OCI-LY3 (cell line): ENCODE data around the gene LGI4.

Experiments
- H2AFZ ChIP-seq: fragments of 200-600, 300-600 bp; shearing (Covaris generic); 2 replicates; pipeline ENCODE4 v1.6.0; 2014; ENCODE audit warnings: antibody characterized with exemption, low read depth, low read length
- H3K27ac ChIP-seq: fragments of 200-600, 300-600 bp; sonication (generic); 2 replicates; pipeline ENCODE4 v1.5.1; 2014; ENCODE audit warnings: mild to moderate bottlenecking, low read length, moderate library complexity, mixed read lengths
- H3K27me3 ChIP-seq: fragments of 200-600, 300-600 bp; sonication (generic); 2 replicates; pipeline ENCODE4 v1.6.1; 2014; ENCODE audit warnings: low read depth, low read length, mixed read lengths
- H3K36me3 ChIP-seq: fragments of 200-600, 300-600 bp; sonication (generic); replicated peaks from 2 replicates; pipeline ENCODE3; 2014; ENCODE audit warnings: low read depth, low read length, mixed read lengths
- H3K4me1 ChIP-seq: fragments of 300-600, 200-600 bp; sonication (generic); 2 replicates; pipeline ENCODE4 v1.6.1; 2014; ENCODE audit warnings: low read length, mixed read lengths
- H3K4me2 ChIP-seq: fragments of 200-600, 300-600 bp; sonication (generic); 2 replicates; pipeline ENCODE4 v1.6.1; 2014; ENCODE audit warnings: low read length, mixed read lengths
- H3K4me3 ChIP-seq: fragments of 300-600, 200-600 bp; sonication (generic); 2 replicates; pipeline ENCODE4 v1.5.1; 2014; ENCODE audit warnings: antibody characterized with exemption, mild to moderate bottlenecking, low read length, moderate library complexity
- H3K79me2 ChIP-seq: fragments of 300-600, 200-600 bp; shearing (Covaris generic); 2 replicates; pipeline ENCODE4 v1.6.1; 2014; ENCODE audit warnings: mild to moderate bottlenecking, low read length, mixed read lengths
- H3K9ac ChIP-seq: fragments of 300-600, 200-600 bp; shearing (Covaris generic); 2 replicates; pipeline ENCODE4 v1.6.0; 2014; ENCODE audit warnings: mild to moderate bottlenecking, low read length, moderate library complexity
- H3K9me3 ChIP-seq: fragments of 200-600, 300-600 bp; shearing (Covaris generic); 2 replicates; pipeline ENCODE4 v1.6.1; 2014; ENCODE audit warnings: low read length, mixed read lengths; ENCODE audit not compliant: insufficient read depth
- H4K20me1 ChIP-seq: fragments of 200-600, 300-600 bp; sonication (generic); 2 replicates; pipeline ENCODE4 v1.6.1; 2016; ENCODE audit warnings: low read length, mixed read lengths; ENCODE audit not compliant: insufficient read depth
- EZH2phosphoT487 ChIP-seq: fragments of 200-600 bp; shearing (Covaris generic); IDR thresholded peaks from 2 replicates; pipeline ENCODE4 v1.6.1; 2018; ENCODE audit warnings: antibody characterized with exemption, mixed run types, low read depth
- TF ChIP-seq, protein P1 (sequence below): fragments of 200-600, 300-600 bp; sonication (generic); IDR thresholded peaks from 2 replicates; pipeline ENCODE4 v1.5.1; 2014; ENCODE audit warnings: antibody characterized with exemption, low read length, low read depth

LGI4 gene

DNA sequence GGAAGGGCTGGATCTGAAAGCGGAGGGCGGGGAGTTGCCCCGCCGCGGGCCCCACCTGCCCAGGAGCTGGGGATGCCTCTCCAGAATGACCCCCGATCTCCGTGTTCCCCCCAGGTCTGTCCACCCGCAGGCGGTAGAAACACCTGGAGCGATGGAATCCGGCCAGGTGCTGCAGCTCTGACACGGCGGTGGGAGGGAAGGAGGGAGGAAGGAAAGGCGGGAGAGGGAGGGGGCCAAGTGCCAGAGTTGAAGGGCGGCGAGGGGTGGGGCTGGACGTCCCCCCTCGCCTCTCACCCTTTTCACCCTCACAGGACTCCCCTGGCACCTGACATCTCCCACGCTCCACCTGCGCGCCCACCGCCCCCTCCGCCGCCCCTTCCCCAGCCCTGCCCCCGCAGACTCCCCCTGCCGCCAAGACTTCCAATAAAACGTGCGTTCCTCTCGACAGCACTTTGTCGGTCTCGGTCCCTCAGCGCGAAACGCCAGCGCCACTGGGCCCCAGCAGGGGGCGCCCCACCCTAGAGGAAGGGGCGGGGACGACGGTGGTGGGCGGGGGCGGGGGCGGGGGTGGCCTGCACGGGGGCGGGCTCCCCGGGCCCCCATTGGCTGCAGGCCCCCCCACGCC lies 7.9 kb upstream of the LGI4 start:
- no peaks in the 10 kb centered on the region for H4K20me1 ChIP-seq
- peaks cover 15% of the 10 kb centered on the region for H3K4me1 ChIP-seq
- no peak overlapping the region for H3K27ac ChIP-seq
- H3K9me3 ChIP-seq = no peaks in the 10 kb centered on the region
- peaks cover 24% of the 10 kb centered on the region for H3K27me3 ChIP-seq
- no peak overlapping the region; the same call in 1 of the 2 replicates for H3K9ac ChIP-seq
- H2AFZ ChIP-seq = no peak overlapping the region
- peak overlapping the region; percentile 99 for H3K4me2 ChIP-seq
- H3K79me2 ChIP-seq = no peaks in the 10 kb centered on the region
- H3K36me3 ChIP-seq = no peaks in the 10 kb centered on the region
- TF ChIP-seq EZH2phosphoT487 = no peak
- TF ChIP-seq, protein P1, sequence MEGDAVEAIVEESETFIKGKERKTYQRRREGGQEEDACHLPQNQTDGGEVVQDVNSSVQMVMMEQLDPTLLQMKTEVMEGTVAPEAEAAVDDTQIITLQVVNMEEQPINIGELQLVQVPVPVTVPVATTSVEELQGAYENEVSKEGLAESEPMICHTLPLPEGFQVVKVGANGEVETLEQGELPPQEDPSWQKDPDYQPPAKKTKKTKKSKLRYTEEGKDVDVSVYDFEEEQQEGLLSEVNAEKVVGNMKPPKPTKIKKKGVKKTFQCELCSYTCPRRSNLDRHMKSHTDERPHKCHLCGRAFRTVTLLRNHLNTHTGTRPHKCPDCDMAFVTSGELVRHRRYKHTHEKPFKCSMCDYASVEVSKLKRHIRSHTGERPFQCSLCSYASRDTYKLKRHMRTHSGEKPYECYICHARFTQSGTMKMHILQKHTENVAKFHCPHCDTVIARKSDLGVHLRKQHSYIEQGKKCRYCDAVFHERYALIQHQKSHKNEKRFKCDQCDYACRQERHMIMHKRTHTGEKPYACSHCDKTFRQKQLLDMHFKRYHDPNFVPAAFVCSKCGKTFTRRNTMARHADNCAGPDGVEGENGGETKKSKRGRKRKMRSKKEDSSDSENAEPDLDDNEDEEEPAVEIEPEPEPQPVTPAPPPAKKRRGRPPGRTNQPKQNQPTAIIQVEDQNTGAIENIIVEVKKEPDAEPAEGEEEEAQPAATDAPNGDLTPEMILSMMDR = peak; percentile 39
- H3K4me3 ChIP-seq = peak overlapping the region; percentile 79; the same call in 1 of the 2 replicates

DNA sequence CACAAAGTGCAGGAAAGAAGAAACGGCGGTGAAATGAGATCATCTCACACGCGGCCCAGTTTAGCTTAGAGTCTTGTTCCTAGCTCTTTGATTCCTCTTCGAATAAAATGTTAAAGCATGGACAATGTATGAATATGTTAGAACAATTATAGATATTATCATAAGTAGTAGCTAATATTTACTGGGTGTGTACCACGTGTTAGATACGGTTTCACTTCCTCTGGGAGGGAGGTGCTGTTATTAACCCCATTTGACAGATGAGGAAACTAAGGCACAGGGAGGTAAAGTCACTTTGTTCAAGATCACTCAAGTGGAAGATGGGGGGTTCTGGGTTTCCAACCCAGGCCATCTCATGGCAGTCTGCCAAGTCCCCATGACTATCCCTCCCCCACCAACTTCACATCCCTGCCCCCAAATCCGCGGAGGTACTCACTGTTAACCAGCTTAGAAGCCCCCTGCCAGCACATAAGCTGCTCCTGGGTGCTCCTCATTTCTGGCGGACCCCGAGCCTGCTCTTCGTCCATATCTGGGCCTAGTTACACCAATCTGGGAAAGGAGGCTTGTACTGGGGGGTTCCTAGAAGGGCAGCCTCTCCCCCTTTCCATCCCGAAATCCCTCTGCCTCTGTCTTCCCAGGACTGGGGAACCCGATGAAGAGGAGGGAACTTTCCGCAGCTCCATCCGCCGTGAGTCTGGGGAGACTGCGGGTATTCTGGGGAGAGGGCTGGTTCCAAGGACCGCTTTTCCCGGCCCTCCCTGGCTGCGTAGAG lies 7.2 kb upstream of the LGI4 start:
- TF ChIP-seq EZH2phosphoT487 = no peak
- TF ChIP-seq, protein P1 = no peak
- Histone ChIP-seq H3K4me2 (peak overlapping the region; percentile 99), H3K4me3 (peak overlapping the region; percentile 79), H3K36me3 (no peaks in the 10 kb centered on the region), H3K9me3 (no peaks in the 10 kb centered on the region), H3K27ac (no peak overlapping the region), H4K20me1 (no peaks in the 10 kb centered on the region), H3K27me3 (peaks cover 29% of the 10 kb centered on the region), H3K79me2 (no peaks in the 10 kb centered on the region), H3K4me1 (peaks cover 15% of the 10 kb centered on the region), H3K9ac (peak overlapping the region; percentile 58; the same call in 1 of the 2 replicates), H2AFZ (peak overlapping the region; percentile 78)

DNA sequence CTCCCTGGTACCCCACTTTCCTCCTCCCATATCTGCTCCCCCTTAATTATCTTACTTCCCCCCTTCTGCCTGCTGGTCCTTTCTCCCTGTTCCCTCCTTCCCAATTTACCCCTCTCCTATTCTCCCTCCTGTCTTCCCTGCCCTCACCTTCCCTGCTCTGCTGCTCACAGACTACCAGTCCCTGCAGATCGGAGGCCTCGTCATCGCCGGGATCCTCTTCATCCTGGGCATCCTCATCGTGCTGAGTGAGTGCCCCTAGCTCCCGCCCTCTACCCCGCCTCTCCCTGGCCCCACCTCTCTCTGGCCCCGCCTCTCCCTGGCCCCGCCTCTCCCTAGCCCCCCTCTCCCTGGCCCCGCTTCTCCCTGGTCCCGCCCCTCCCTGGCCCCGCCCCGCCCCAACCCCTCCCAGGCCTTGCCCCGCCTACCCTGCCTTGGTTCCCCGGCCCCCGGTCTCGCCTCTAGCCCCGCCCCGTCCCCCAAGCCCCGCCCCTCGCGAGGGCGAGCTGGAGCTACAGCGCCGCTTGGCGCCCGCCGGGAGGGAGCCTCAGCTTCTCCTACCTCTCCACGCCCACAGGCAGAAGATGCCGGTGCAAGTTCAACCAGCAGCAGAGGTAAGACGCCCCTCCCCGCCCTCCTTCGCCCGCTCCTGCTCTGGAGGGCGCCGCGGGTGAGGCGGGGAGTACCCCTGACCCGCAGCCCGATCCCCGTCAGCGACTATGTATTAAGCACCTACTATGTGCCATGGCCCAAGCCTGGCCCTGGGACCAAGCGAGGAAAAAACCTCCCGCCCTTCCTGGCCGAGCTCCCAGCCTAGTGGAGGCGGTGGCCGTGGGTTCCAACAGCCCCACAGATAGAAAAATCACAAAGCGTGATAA lies 6.3 kb upstream of the LGI4 start:
- Histone ChIP-seq H4K20me1 (no peaks in the 10 kb centered on the region), H3K27me3 (peaks cover 37% of the 10 kb centered on the region), H3K9ac (peak overlapping the region; percentile 58; the same call in 1 of the 2 replicates), H3K4me3 (peak overlapping the region; percentile 79), H3K79me2 (no peaks in the 10 kb centered on the region), H3K4me2 (peak overlapping the region; percentile 99), H3K27ac (no peak overlapping the region), H2AFZ (peak overlapping the region; percentile 78), H3K4me1 (peaks cover 15% of the 10 kb centered on the region), H3K9me3 (no peaks in the 10 kb centered on the region), H3K36me3 (no peaks in the 10 kb centered on the region)
- TF ChIP-seq EZH2phosphoT487 = no peak
- TF ChIP-seq, protein P1 = peak; percentile 51
